Measurements from ENCODE around the gene MANF.

GRCh38 chr3:51385621-51386091 lies 565 bp downstream of the MANF start:
- TF ChIP-seq CTCF (IDR thresholded peaks at IDR 0.05) (no peak), EP300 (IDR thresholded peaks at IDR 0.05) (no peak)

All from tibial nerve (tissue), 4 donors.